Activated CD8-positive, alpha-beta T cell treated with anti-CD3 and anti-CD28 coated beads, Interleukin-2, amount 10 ng/mL, durations not matched to agents 7 days and 5 days (primary cell): ENCODE results near the gene ARFGAP3. TPM values are rescaled to one million over a fixed set of nuclear protein-coding genes. Genes with fewer than 3 reads are reported as not detected.

Experiments
- ATAC-seq: fragments of 150-1000 bp; cut with Tn5 transposase; one replicate; pipeline ENCODE4 v1.10.0; 2021; ENCODE audit warnings: moderate library complexity
- CTCF ChIA-PET: fragments of 350-600 bp; sonication (Branson Sonifier 250); formaldehyde crosslinking; loops from one replicate; lab custom pipeline; 2021; ENCODE audit warnings: antibody characterized with exemption; lab: Charles Lee
- POLR2A ChIA-PET: fragments of 350-600 bp; sonication (Branson Sonifier 250); formaldehyde crosslinking; loops from one replicate; lab custom pipeline; 2021; ENCODE audit warnings: antibody characterized with exemption; lab: Charles Lee
- DNase-seq: peaks from one replicate; pipeline ENCODE4 v3.0.0-alpha.2; 2020
- H3K27ac Mint-ChIP-seq: one replicate; pipeline ENCODE4 v1.8.0; 2021; ENCODE audit warnings: mild to moderate bottlenecking, mixed read lengths
- H3K27me3 Mint-ChIP-seq: one replicate; pipeline ENCODE4 v1.8.0; 2021; ENCODE audit warnings: low read depth, mixed read lengths
- H3K36me3 Mint-ChIP-seq: one replicate; pipeline ENCODE4 v1.8.0; 2021; ENCODE audit warnings: low read depth, mixed read lengths
- H3K4me1 Mint-ChIP-seq: one replicate; pipeline ENCODE4 v1.8.0; 2021; ENCODE audit warnings: low read depth, mixed read lengths
- H3K4me3 Mint-ChIP-seq: one replicate; pipeline ENCODE4 v1.8.0; 2021; ENCODE audit warnings: mild to moderate bottlenecking, mixed read lengths
- H3K9me3 Mint-ChIP-seq: one replicate; pipeline ENCODE4 v1.8.0; 2022; ENCODE audit warnings: mixed read lengths; ENCODE audit not compliant: insufficient read depth
- total RNA-seq, 2 experiments: library from RNA; stranded (reverse); gene quantifications; one replicate each; pipeline ENCODE4 v1.2.3, GENCODE V29; 2021

Gene ARFGAP3
- total RNA-seq, 2 experiments from 2014 or later, result 35.8 to 36.7 TPM

- peaks cover 21% of the 10 kb centered on the region for H3K36me3 Mint-ChIP-seq
These were observed 56.4 kb downstream of the ARFGAP3 start for GRCh38 chr22:42800451-42801251.

GRCh38 chr22:42799461-42800405 is 57.3 kb downstream of the ARFGAP3 start:
- Mint-ChIP-seq H3K36me3 (peaks cover 21% of the 10 kb centered on the region), H3K4me3 (no peak overlapping the region), H3K4me1 (peaks cover 2% of the 10 kb centered on the region), H3K27ac (peak overlapping the region; percentile 25), H3K27me3 (no peaks in the 10 kb centered on the region), H3K9me3 (no peaks in the 10 kb centered on the region)
- ChIA-PET CTCF (interaction anchor here (1.2 to 1.4 kb wide), 2 partner anchors 68 to 118 kb away, joined by 4 read pairs; no protein-coding TSS in a partner anchor), POLR2A (no interaction called here)
- no peak for DNase-seq
- no peak for ATAC-seq

More at GRCh38 chr22:42800451-42801251, 56.4 kb downstream of the ARFGAP3 start:
- no peaks in the 10 kb centered on the region for H3K27me3 Mint-ChIP-seq
- H3K27ac Mint-ChIP-seq, result no peak overlapping the region
- ATAC-seq, result no peak
- H3K4me1 Mint-ChIP-seq, result peaks cover 2% of the 10 kb centered on the region
- H3K4me3 Mint-ChIP-seq, result no peak overlapping the region
- no peak for DNase-seq
- CTCF ChIA-PET, result interaction anchor here (1.2 to 1.4 kb wide), 2 partner anchors 67 to 117 kb away, joined by 4 read pairs; no protein-coding TSS in a partner anchor
- no peaks in the 10 kb centered on the region for H3K9me3 Mint-ChIP-seq
- POLR2A ChIA-PET, result interaction anchor here (0.6 kb wide), 1 partner anchor 207 kb away, joined by 5 read pairs; no protein-coding TSS in a partner anchor

DNA sequence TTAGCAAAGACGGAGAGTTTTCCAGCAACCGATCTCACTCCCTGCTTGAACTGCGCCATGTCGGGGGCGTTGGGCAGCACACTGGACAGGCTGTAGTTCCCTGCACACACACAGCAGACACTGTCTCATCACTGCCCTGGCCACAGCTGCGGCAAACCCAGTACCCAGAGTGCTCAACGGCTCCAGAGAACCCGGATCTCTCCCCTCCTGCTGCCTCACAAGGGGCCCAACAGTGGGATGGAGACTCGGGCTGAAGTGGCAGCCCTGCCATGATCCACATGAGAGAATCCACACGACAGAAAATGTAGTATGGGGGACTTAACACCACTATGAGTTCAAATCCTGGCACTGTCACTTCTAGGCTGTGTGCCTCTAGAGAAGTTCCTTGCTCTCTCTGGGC is 58.0 kb downstream of the ARFGAP3 start:
- Mint-ChIP-seq H3K4me3 (no peak overlapping the region), H3K9me3 (no peaks in the 10 kb centered on the region), H3K27ac (no peak overlapping the region), H3K4me1 (peaks cover 2% of the 10 kb centered on the region), H3K27me3 (no peaks in the 10 kb centered on the region), H3K36me3 (peaks cover 21% of the 10 kb centered on the region)
- no peak for ATAC-seq
- ChIA-PET POLR2A (no interaction called here), CTCF (interaction anchor here (1.2 to 1.5 kb wide), 2 partner anchors 69 to 119 kb away, joined by 3 to 4 read pairs; no protein-coding TSS in a partner anchor)
- no peak for DNase-seq

- no peaks in the 10 kb centered on the region for H3K9me3 Mint-ChIP-seq
- no peaks in the 10 kb centered on the region for H3K27me3 Mint-ChIP-seq
- DNase-seq (no peak), ATAC-seq (no peak)
- no peak overlapping the region for H3K27ac Mint-ChIP-seq
- H3K4me3 Mint-ChIP-seq, result no peak overlapping the region
- POLR2A ChIA-PET, result no interaction called here
- CTCF ChIA-PET, result interaction anchor here (1.2 kb wide), 1 partner anchor 71 kb away, joined by 5 read pairs; no protein-coding TSS in a partner anchor
- H3K4me1 Mint-ChIP-seq, result peaks cover 2% of the 10 kb centered on the region
- H3K36me3 Mint-ChIP-seq, result peaks cover 20% of the 10 kb centered on the region
These were observed 60.1 kb downstream of the ARFGAP3 start for GRCh38 chr22:42797011-42797410.

- CTCF ChIA-PET, result interaction anchor here (1.2 kb wide), 1 partner anchor 71 kb away, joined by 5 read pairs; no protein-coding TSS in a partner anchor
These were observed 61.0 kb downstream of the ARFGAP3 start for GRCh38 chr22:42796081-42796480.

DNA sequence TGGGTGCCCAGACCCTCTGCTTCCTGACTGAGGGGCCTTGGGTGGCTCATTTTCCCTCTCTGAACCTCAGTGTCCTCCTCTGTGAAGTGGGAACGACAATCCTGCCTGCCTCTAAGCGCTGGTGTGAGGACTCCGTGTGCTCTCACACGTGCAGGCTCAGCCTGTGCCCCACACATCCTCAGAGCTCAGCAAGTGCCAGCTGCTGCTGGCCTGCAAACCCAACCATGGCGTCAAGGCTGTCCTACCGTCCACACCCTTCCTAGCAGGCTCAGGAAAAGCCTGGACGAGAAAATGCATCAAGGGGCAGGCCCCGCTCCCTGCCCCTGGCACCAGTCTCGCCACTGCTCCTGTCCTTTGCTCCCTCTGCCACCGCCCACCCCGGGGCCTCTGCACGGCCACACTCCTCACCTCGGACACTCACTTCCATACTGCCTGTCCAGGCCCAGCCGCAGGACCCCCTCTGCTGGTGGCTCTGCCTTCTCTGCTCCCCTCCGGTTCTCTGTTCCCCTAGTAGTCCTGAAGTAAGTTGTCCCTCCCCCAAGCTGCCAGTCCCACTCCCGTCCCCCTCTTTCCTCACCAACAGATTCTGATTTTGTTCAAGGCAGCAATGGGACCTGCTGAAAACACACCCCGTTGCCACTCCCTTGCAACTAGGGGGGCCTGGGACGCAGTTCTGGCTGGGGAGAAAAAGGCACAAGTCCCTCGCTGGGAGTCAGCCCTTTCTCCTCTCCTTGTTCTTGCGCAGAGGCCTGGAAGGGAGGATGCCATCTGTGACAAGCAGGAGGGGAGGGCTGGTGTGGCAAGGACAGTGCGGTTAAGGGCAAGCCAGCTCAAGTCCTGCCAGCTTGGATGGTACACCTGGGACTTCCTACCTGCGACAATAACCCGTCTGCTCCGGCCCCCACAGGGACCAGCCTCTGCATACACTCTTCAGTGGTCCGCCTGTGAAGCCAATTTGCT is 62.2 kb downstream of the ARFGAP3 start:
- DNase-seq (no peak), ATAC-seq (no peak)
- no peak overlapping the region for H3K27ac Mint-ChIP-seq
- peaks cover 2% of the 10 kb centered on the region for H3K4me1 Mint-ChIP-seq
- ChIA-PET POLR2A (no interaction called here), CTCF (no interaction called here)
- H3K4me3 Mint-ChIP-seq, result no peak overlapping the region
- peaks cover 11% of the 10 kb centered on the region for H3K36me3 Mint-ChIP-seq
- no peaks in the 10 kb centered on the region for H3K9me3 Mint-ChIP-seq
- no peaks in the 10 kb centered on the region for H3K27me3 Mint-ChIP-seq

More at GRCh38 chr22:42796081-42796480, 61.0 kb downstream of the ARFGAP3 start:
- no peaks in the 10 kb centered on the region for H3K27me3 Mint-ChIP-seq
- no peak overlapping the region for H3K27ac Mint-ChIP-seq
- POLR2A ChIA-PET, result no interaction called here
- H3K4me3 Mint-ChIP-seq, result no peak overlapping the region
- H3K36me3 Mint-ChIP-seq, result peaks cover 20% of the 10 kb centered on the region
- no peaks in the 10 kb centered on the region for H3K9me3 Mint-ChIP-seq
- DNase-seq (no peak), ATAC-seq (no peak)
- peaks cover 2% of the 10 kb centered on the region for H3K4me1 Mint-ChIP-seq

DNA sequence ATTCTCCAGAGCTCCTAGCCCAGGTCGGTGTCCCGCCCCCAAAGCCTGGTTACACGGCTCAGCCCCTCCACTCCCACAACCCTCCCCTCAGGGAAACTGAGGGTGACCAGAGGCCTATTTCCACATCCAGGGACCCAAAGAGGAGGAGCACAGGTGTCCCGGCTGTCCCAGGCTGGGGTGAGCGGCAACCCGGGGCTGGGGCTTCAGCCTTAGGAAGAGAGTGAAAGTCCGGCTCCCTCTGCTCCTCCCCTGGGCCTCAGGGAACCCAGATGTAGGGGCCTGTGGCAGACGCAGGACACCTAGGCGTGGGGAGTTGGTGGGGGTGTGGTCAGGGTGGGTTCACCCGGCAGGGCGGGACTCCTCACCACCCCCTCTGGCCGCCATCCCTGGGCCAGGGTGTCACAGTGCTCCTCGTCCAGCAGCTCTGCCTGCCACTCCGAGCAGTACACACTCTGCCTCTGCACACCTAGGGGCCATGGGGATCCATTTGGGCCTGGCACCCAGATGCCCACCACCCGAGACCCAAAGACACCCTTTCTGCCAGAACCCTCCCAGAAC is 63.1 kb downstream of the ARFGAP3 start:
- no peak overlapping the region for H3K4me3 Mint-ChIP-seq

GRCh38 chr22:42792909-42793847 is 63.9 kb downstream of the ARFGAP3 start:
- H3K36me3 Mint-ChIP-seq, result peaks cover 8% of the 10 kb centered on the region
- ATAC-seq, result no peak
- no peaks in the 10 kb centered on the region for H3K9me3 Mint-ChIP-seq
- ChIA-PET CTCF (no interaction called here), POLR2A (no interaction called here)
- no peak for DNase-seq
- H3K4me1 Mint-ChIP-seq, result peaks cover 2% of the 10 kb centered on the region
- no peak overlapping the region for H3K27ac Mint-ChIP-seq
- H3K27me3 Mint-ChIP-seq, result no peaks in the 10 kb centered on the region
- no peak overlapping the region for H3K4me3 Mint-ChIP-seq

More for the DNA sequence above, 63.1 kb downstream of the ARFGAP3 start:
- ChIA-PET POLR2A (no interaction called here), CTCF (no interaction called here)
- Mint-ChIP-seq H3K27ac (no peak overlapping the region), H3K4me1 (peaks cover 2% of the 10 kb centered on the region), H3K9me3 (no peaks in the 10 kb centered on the region), H3K27me3 (no peaks in the 10 kb centered on the region), H3K36me3 (peaks cover 8% of the 10 kb centered on the region)
- ATAC-seq, result no peak
- no peak for DNase-seq

- Mint-ChIP-seq H3K27me3 (no peaks in the 10 kb centered on the region), H3K9me3 (no peaks in the 10 kb centered on the region), H3K4me3 (no peak overlapping the region), H3K4me1 (peaks cover 2% of the 10 kb centered on the region), H3K36me3 (peaks cover 6% of the 10 kb centered on the region), H3K27ac (no peak overlapping the region)
- no peak for ATAC-seq
- ChIA-PET POLR2A (no interaction called here), CTCF (no interaction called here)
- DNase-seq, result no peak
These were observed 64.6 kb downstream of the ARFGAP3 start for GRCh38 chr22:42792453-42792908.
